ENCODE measurements around the gene FAXDC2. TPM values are rescaled to one million over a fixed set of nuclear protein-coding genes. Genes with fewer than 3 reads are reported as not detected.

The FAXDC2 gene
- total RNA-seq, 1 donor from 2014 or later = 0.52 TPM

DNA sequence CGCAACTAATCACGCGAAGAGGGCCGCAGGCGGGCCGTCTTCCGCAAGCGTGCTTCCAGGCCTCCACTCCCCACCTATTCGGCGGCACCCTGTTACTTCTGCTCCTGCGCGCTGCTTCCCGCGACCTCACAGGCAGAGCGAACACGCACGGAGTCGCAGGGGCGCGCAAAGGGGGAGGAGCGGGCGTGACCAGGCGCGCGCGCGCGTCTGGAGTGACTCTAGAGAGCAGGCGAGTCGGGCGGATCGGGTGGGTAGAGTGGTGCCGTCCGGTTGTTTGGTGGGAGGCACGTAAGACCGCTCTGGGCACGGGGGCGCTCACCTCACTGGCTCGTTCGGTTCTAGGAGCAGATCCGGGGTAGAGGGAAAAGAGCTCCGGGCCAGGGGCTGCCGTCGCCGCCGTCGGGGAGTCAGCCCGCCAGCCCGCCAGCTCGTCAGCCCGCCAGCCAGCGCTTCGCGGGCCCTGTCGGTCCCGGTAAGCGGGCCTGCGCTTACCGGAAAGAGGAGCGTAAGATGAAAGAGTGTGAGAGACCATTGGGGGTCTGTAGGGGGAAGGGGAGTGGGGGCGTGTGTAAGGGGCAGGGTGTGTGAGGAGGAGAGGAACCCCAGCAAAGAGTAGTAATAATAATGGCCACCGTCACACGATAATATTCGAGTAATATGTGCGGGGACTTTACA lies 8.0 kb upstream of the FAXDC2 start, which contains the start of gene CNOT8:
CNOT8 (plus strand) TSS at position 331 of the 675 bp plus-strand sequence. CDS start 4,652 bp downstream, outside the sequence.
- TF ChIP-seq, protein P1, sequence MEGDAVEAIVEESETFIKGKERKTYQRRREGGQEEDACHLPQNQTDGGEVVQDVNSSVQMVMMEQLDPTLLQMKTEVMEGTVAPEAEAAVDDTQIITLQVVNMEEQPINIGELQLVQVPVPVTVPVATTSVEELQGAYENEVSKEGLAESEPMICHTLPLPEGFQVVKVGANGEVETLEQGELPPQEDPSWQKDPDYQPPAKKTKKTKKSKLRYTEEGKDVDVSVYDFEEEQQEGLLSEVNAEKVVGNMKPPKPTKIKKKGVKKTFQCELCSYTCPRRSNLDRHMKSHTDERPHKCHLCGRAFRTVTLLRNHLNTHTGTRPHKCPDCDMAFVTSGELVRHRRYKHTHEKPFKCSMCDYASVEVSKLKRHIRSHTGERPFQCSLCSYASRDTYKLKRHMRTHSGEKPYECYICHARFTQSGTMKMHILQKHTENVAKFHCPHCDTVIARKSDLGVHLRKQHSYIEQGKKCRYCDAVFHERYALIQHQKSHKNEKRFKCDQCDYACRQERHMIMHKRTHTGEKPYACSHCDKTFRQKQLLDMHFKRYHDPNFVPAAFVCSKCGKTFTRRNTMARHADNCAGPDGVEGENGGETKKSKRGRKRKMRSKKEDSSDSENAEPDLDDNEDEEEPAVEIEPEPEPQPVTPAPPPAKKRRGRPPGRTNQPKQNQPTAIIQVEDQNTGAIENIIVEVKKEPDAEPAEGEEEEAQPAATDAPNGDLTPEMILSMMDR (conservative IDR thresholded peaks at IDR 0.05; ENCODE audit: low read depth, low read length) = no peak
- peak; percentile 53 for DNase-seq (ENCODE audit: low read depth)
- H3K4me3 ChIP-seq (ENCODE audit: low read depth, low read length) = peak within 1 kb of the TSS; percentile 76

DNA sequence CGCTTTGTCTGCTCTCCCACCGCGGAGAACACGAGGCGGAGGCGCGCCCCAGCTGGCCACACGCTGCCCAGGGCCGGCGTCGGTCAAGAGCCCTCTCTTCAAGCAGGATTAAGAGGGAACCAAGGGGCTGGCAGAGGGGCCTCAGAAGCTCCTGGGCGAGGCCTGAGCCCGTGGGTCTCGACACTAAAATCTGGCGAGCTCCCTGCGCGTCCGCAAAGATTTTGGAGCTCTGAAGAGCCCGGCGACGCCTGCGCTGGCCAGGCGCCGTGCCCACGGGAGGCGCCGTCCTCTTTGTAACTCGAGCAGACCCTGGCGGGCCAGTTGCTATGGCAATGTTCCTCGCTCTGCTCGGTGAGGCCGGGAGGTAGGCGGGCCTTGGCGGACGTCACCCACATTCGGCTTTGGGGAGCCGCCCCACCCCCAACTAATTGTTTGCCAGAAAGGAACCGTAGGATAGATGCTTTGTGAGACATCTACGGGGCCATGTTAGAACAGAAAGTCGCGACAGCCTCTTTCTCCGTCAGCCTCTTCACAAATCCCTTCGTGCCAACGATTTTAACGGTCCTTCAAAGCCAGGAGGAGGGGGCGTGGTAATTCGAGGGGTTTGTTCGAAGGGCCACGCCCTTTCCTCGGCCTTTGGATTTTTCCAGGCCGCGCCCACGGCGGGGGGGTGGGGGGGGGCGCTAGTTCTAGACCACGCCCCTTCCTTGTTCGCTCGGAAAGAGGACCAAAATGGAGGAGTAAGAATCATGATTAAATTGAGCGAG lies 7.3 kb upstream of the FAXDC2 start:
- TF ChIP-seq, protein P1 (conservative IDR thresholded peaks at IDR 0.05; ENCODE audit: low read depth, low read length) = no peak
- DNase-seq (ENCODE audit: low read depth) = peak; percentile 66
- H3K4me3 ChIP-seq (ENCODE audit: low read depth, low read length) = peak overlapping the region; percentile 76

DNA sequence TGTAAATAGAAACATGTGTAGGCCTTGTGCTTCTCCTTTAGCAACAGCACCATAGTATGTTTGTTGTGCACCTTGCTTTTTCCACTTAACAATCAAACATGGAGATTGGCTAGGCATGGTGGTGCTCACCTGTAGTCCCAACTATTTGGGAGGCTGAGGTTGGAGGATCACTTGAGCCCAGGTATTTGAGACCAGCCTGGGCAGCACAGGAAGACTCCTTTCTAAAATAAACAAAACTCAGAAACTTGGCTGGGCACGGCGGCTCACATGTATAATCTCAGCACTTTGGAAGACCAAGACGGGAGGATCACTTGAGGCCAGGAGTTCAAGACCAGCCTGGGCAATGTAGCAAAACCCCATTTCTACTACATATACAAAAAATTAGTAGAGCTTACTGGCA lies 948 bp upstream of the FAXDC2 start:
- TF ChIP-seq, protein P1 (conservative IDR thresholded peaks at IDR 0.05; ENCODE audit: low read depth, low read length) = no peak
- DNase-seq (ENCODE audit: low read depth) = no peak
- H3K4me3 ChIP-seq (ENCODE audit: low read depth, low read length) = no peak overlapping the region

DNA sequence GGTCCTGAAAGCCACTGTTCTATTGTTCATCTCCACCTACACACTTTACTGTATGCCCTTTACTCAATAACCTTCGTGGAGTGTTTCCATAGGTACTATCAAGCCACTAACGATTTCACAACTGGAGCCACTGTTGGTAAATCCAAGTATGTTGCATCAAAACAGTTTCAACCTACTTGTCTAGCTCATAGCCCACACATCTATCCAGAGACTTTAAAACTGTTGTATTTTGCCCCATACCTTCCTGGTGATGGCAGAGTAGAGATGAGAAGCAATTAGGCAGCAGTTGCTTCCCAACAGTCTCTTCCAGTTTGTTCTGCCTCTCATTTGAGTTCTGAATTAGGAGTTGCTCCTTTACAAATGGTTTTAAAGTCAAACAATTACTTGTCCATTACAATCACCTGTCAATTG lies 607 bp downstream of the FAXDC2 start:
- TF ChIP-seq, protein P1 (conservative IDR thresholded peaks at IDR 0.05; ENCODE audit: low read depth, low read length) = no peak
- peak overlapping the region; percentile 53 for H3K4me3 ChIP-seq (ENCODE audit: low read depth, low read length)
- DNase-seq (ENCODE audit: low read depth) = no peak

DNA sequence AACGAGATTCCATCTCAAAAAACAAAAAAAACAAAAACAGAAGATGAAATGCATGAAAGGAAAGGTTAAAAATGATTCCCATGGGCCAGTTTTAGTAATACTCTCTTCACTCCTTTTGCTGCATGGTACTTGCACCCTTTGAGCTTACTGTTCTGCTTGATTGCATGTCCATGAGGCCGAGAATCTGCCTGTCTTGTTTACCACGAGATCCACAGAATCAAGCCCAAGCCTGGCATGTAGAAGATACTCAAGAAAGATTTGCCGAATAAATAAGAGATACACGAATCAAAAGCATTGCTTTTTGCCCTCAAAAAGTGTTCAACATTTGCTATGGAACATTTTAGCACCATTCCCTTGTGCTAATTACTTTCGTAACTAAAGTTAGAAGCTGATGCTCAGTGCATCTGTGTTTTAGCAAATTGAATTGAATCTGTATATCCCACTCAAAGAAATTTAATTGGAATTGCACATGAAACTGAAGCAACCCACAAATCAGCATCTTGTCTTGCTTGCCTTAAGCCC lies 1.1 kb downstream of the FAXDC2 start:
- DNase-seq (ENCODE audit: low read depth) = no peak
- peak overlapping the region; percentile 53 for H3K4me3 ChIP-seq (ENCODE audit: low read depth, low read length)
- TF ChIP-seq, protein P1 (conservative IDR thresholded peaks at IDR 0.05; ENCODE audit: low read depth, low read length) = no peak

DNA sequence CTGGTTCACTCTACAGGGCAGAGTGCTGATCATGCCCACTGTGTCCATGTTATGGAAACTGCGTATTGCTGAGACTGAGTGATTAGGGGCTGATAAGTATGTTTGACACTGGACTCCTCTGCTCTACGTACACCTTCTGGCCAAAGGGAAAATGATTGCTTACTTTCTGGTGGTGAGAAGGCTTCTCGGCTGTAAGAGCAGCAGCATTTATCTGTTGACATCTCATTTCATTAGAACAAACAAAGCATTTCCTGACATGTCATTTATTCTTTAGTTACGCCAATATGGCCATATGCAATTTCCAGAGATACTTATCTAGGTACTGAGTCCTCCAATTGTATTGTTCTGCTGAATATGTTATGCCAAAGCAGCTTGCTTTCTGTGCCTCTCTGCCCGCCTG lies 5.6 kb downstream of the FAXDC2 start:
- no peak for DNase-seq (ENCODE audit: low read depth)
- TF ChIP-seq, protein P1 (conservative IDR thresholded peaks at IDR 0.05; ENCODE audit: low read depth, low read length) = no peak
- no peak overlapping the region for H3K4me3 ChIP-seq (ENCODE audit: low read depth, low read length)
